IMR-90 (cell line): ENCODE measurements around the gene NARS2. TPM values are rescaled to one million over a fixed set of nuclear protein-coding genes. Genes with fewer than 3 reads are reported as not detected.

Experiments
- ATAC-seq: fragments of 200-7000 bp; cut with Tn5 transposase; 2 replicates; pipeline ENCODE4 v1.9.1; 2020; ENCODE audit warnings: low read depth, mild to moderate bottlenecking, moderate library complexity
- BruUV-seq: library from RNA; stranded (reverse); fragments of 400-500 nt; replicated peaks from 2 replicates; lab custom pipeline; 2021; lab: Mats Ljungman, UMichigan
- CTCF ChIA-PET: fragments of 300-600 bp; formaldehyde crosslinking; extraction: SDS; loops from one replicate; lab custom pipeline; 2021; ENCODE audit warnings: antibody characterized with exemption; lab: Yijun Ruan, JAX
- POLR2A ChIA-PET: fragments of 300-600 bp; sonication (Branson Sonifier 250); formaldehyde crosslinking; loops from one replicate; lab custom pipeline; 2022; ENCODE audit warnings: antibody characterized with exemption; ENCODE audit not compliant: unreplicated experiment; lab: Charles Lee
- DNase-seq: peaks from one replicate; pipeline ENCODE4 v3.0.0; 2013
- H2AFZ ChIP-seq: replicated peaks from 2 replicates; pipeline ENCODE3; 2013; ENCODE audit warnings: low read length, mild to moderate bottlenecking; ENCODE audit not compliant: poor library complexity
- H2AK5ac ChIP-seq: 2 replicates; pipeline ENCODE4 v1.6.1; 2013; ENCODE audit warnings: low read depth, low read length, inconsistent platforms
- H2AK9ac ChIP-seq: replicated peaks from 2 replicates; pipeline ENCODE3; 2013; ENCODE audit warnings: mild to moderate bottlenecking, low read depth, low read length, moderate library complexity; ENCODE audit not compliant: poor library complexity
- H2BK120ac ChIP-seq: 2 replicates; pipeline ENCODE4 v1.6.1; 2013; ENCODE audit warnings: low read depth, low read length, inconsistent platforms
- H2BK15ac ChIP-seq: 3 replicates; pipeline ENCODE4 v1.6.1; 2013; ENCODE audit warnings: low read depth, low read length, inconsistent platforms
- H2BK20ac ChIP-seq: 2 replicates; pipeline ENCODE4 v1.6.1; 2013; ENCODE audit warnings: low read depth, mild to moderate bottlenecking, inconsistent platforms, low read length, moderate library complexity
- H2BK5ac ChIP-seq: 2 replicates; pipeline ENCODE4 v1.6.1; 2013; ENCODE audit warnings: mild to moderate bottlenecking, low read depth, low read length, inconsistent platforms; ENCODE audit not compliant: poor library complexity, severe bottlenecking
- H3K14ac ChIP-seq: replicated peaks from 2 replicates; pipeline ENCODE4 v1.6.1; 2013; ENCODE audit warnings: low read depth, low read length, inconsistent platforms
- H3K18ac ChIP-seq: 2 replicates; pipeline ENCODE4 v1.6.1; 2013; ENCODE audit warnings: low read depth, low read length, control low read depth
- H3K23ac ChIP-seq: 2 replicates; pipeline ENCODE4 v1.6.1; 2013; ENCODE audit warnings: low read depth, low read length, inconsistent platforms
- H3K27ac ChIP-seq: 2 replicates; pipeline ENCODE4 v1.5.1; 2013; ENCODE audit warnings: mild to moderate bottlenecking, control low read depth, low read length; ENCODE audit not compliant: insufficient read depth
- H3K27me3 ChIP-seq: 2 replicates; pipeline ENCODE4 v1.6.1; 2013; ENCODE audit warnings: low read length; ENCODE audit not compliant: control insufficient read depth, insufficient read depth
- H3K36me3 ChIP-seq: 2 replicates; pipeline ENCODE4 v1.6.1; 2013; ENCODE audit warnings: low read length, mixed read lengths; ENCODE audit not compliant: control insufficient read depth, insufficient read depth
- H3K4ac ChIP-seq: 2 replicates; pipeline ENCODE4 v1.6.1; 2013; ENCODE audit warnings: low read depth, low read length, inconsistent platforms
- H3K4me1 ChIP-seq: 2 replicates; pipeline ENCODE4 v1.6.1; 2013; ENCODE audit warnings: low read length, mixed read lengths; ENCODE audit not compliant: control insufficient read depth, insufficient read depth
- H3K4me2 ChIP-seq: 2 replicates; pipeline ENCODE4 v1.6.1; 2013; ENCODE audit warnings: low read depth, mild to moderate bottlenecking, control low read depth, low read length, moderate library complexity
- H3K4me3 ChIP-seq: 2 replicates; pipeline ENCODE4 v1.5.1; 2013; ENCODE audit warnings: low read depth, mild to moderate bottlenecking, control low read depth, low read length, moderate library complexity; ENCODE audit not compliant: insufficient read depth
- H3K56ac ChIP-seq: 2 replicates; pipeline ENCODE4 v1.6.1; 2013; ENCODE audit warnings: low read length, inconsistent platforms; ENCODE audit not compliant: insufficient read depth; ENCODE audit errors: extremely low read depth
- H3K79me1 ChIP-seq, 2 experiments: 2 replicates each; pipeline ENCODE4 v1.6.1; 2013; ENCODE audit warnings: low read length in 2 of 2, inconsistent platforms in 1 of 2, low read depth in 1 of 2
- H3K9ac ChIP-seq: 2 replicates; pipeline ENCODE4 v1.6.1; 2013; ENCODE audit warnings: low read depth, low read length, control low read depth
- H3K9me1 ChIP-seq: 2 replicates; pipeline ENCODE4 v1.6.1; 2013; ENCODE audit warnings: low read length, inconsistent platforms; ENCODE audit not compliant: insufficient read depth
- H3K9me3 ChIP-seq: 2 replicates; pipeline ENCODE4 v1.6.1; 2013; ENCODE audit warnings: low read length; ENCODE audit not compliant: control insufficient read depth, insufficient read depth
- H4K20me1 ChIP-seq: 2 replicates; pipeline ENCODE4 v1.6.1; 2013; ENCODE audit warnings: low read length, inconsistent platforms; ENCODE audit not compliant: insufficient read depth
- H4K5ac ChIP-seq: 2 replicates; pipeline ENCODE4 v1.6.1; 2013; ENCODE audit warnings: mild to moderate bottlenecking, low read depth, low read length, control low read depth
- H4K8ac ChIP-seq, 2 experiments: 2 replicates each; pipeline ENCODE4 v1.6.1; 2013; ENCODE audit warnings: low read depth in 2 of 2, low read length in 2 of 2, control low read depth in 1 of 2, inconsistent platforms in 1 of 2
- H4K91ac ChIP-seq: 2 replicates; pipeline ENCODE4 v1.6.1; 2013; ENCODE audit warnings: low read depth, low read length, inconsistent platforms; ENCODE audit not compliant: insufficient read depth
- CHD1 ChIP-seq: IDR thresholded peaks from 2 replicates; pipeline ENCODE4 v1.6.1; 2012; ENCODE audit warnings: low read depth, low read length, improper control_type of control experiment
- FOS ChIP-seq: fragments of 150-350 bp; IDR thresholded peaks from 2 replicates; pipeline ENCODE4 v1.6.1; 2016; ENCODE audit warnings: low read depth, low read length
- RAD21 ChIP-seq: IDR thresholded peaks from 2 replicates; pipeline ENCODE4 v1.6.1; 2012; ENCODE audit warnings: low read length, improper control_type of control experiment
- WGBS, 2 experiments: methylation state at CpG; one replicate each; pipeline versions ENCODE4 v1.1.5 to v1.1.7; 2013; ENCODE audit warnings: missing lambda C conversion rate in 2 of 2; ENCODE audit not compliant: insufficient read length in 1 of 2; ENCODE audit errors: extremely low coverage in 2 of 2; 5-methylcytosine and 5-hydroxymethylcytosine counted together
- dilution Hi-C: fragments of 300-500 bp; cut with HindIII; formaldehyde crosslinking; loops from one replicate; pipeline ENCODE4 v1.14.3; 2018; ENCODE audit warnings: low sequenced_read_pairs; ENCODE audit not compliant: unreplicated experiment
- in situ Hi-C: fragments of 300-500 bp; cut with MboI; formaldehyde crosslinking; loops from 3 replicates; pipeline ENCODE4 v1.14.3; 2019; ENCODE audit warnings: low sequenced_read_pairs, inconsistent platforms, mixed read lengths
- intact Hi-C: fragments of 100-400 bp; cut with micrococcal nuclease; formaldehyde crosslinking; loops from 2 replicates; pipeline ENCODE4 v1.10.0; 2022
- polyA plus RNA-seq, 3 experiments: library from polyadenylated mRNA; depleted of rRNA; stranded (reverse); fragments of >200 nt; gene quantifications; 2 replicates each; pipeline ENCODE4 v1.2.3, GENCODE V29; 2012; ENCODE audit warnings: low replicate concordance in 1 of 3
- total RNA-seq: library from RNA; depleted of rRNA; stranded (reverse); fragments of >200 nt; gene quantifications from 2 replicates; pipeline ENCODE4 v1.2.3, GENCODE V29; 2012

The NARS2 gene
- total and polyA plus RNA-seq, 2 of the 4 experiments (the other 2 are of a cell fraction) = 8.0 to 15.8 TPM

GRCh38 chr11:78549624-78550409, 24.8 kb downstream of the NARS2 start:
- H2BK15ac ChIP-seq = no peak overlapping the region
- no peak overlapping the region for H2AFZ ChIP-seq
- no peak overlapping the region for H3K23ac ChIP-seq
- H3K18ac ChIP-seq = no peak overlapping the region
- dilution Hi-C loops (no loop called here), intact Hi-C loops (no loop called here), in situ Hi-C loops (no loop called here)
- H3K4me2 ChIP-seq = no peak overlapping the region
- TF ChIP-seq FOS (no peak), RAD21 (no peak), CHD1 (no peak)
- no peak overlapping the region for H2AK9ac ChIP-seq
- no peak overlapping the region for H2BK20ac ChIP-seq
- H2AK5ac ChIP-seq = no peak overlapping the region
- ATAC-seq = no peak
- H3K27ac ChIP-seq = no peak overlapping the region
- 67% methylated on average over 1 of the region's 3 CpGs; no CpG with 5 or more reads in 1 of the 2 experiments for WGBS, 2 experiments
- H3K4me3 ChIP-seq = no peak overlapping the region
- no peak overlapping the region for H3K9ac ChIP-seq
- no peak for DNase-seq
- no peak overlapping the region for H2BK5ac ChIP-seq
- no peaks in the 10 kb centered on the region for H3K9me3 ChIP-seq
- POLR2A ChIA-PET = interaction anchor here (0.6 kb wide), 1 partner anchor 14 kb away, joined by 5 read pairs; no protein-coding TSS in a partner anchor
- H4K8ac ChIP-seq = no peak overlapping the region
- H3K36me3 ChIP-seq = 0 out of 2 replicates have a peak, but pooled peaks cover 3% of the 10 kb centered on the region
- H3K14ac ChIP-seq = no peak overlapping the region
- H4K20me1 ChIP-seq = no peaks in the 10 kb centered on the region
- peaks cover 10% of the 10 kb centered on the region in 2 experiments; a peak in 3 of 4 replicates for H3K79me1 ChIP-seq
- H3K27me3 ChIP-seq = no peaks in the 10 kb centered on the region
- H3K4ac ChIP-seq = no peak overlapping the region
- H4K91ac ChIP-seq = no peak overlapping the region
- no peak overlapping the region for H2BK120ac ChIP-seq
- no peak overlapping the region for H3K56ac ChIP-seq
- peaks cover 5% of the 10 kb centered on the region; the same call in 1 of the 2 replicates for H3K4me1 ChIP-seq
- H3K9me1 ChIP-seq = no peaks in the 10 kb centered on the region; the same call in 1 of the 2 replicates
- no TSS peak for BruUV-seq
- CTCF ChIA-PET = interaction anchor here (0.6 kb wide), 1 partner anchor 474 kb away, joined by 3 read pairs; no protein-coding TSS in a partner anchor
- H4K5ac ChIP-seq = no peak overlapping the region
